GM18520 (cell line): ENCODE measurements around the gene OR52A5.

Experiments used
- ATAC-seq: cut with Tn5 transposase; IDR thresholded peaks from one replicate; pipeline ENCODE4 v1.9.1; 2021; ENCODE audit not compliant: unreplicated experiment

The OR52A5 gene

DNA sequence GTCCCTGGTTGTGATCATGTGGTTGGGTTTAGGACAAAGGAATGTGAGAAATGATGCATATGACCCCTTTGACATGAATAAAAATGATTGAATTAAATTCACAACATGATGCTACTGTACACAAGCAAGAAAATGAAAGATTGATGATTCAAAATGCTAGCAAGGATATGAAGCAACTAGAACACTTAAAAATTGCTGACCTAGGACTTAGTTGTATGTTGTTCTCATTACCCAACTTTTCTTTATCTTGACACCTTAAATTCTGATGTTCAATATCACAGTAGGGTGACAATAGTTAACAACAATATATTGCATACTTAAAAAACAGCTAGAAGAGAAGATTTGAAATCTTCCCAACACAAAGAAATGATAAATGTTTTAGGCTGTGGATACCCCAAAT lies 20.6 kb downstream of the OR52A5 start:
- no peak for ATAC-seq

DNA sequence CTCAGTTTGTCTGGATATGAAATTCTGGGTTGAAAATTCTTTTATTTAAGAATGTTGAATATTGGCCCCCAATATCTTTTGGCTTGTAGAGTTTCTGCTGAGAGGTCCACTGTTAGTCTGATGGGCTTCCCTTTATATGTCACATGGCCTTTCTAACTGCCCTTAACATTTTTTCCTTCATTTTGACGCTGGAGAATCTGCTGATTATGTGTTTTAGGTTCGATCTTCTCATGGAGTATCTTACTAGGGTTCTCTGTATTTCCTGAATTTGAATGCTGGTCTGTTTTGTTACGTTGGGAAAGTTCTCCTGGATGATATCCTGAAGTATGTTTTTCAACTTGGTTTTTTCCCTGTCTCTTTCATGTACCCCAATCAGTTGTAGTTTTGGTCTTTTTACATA lies 22.8 kb downstream of the OR52A5 start:
- ATAC-seq = no peak

DNA sequence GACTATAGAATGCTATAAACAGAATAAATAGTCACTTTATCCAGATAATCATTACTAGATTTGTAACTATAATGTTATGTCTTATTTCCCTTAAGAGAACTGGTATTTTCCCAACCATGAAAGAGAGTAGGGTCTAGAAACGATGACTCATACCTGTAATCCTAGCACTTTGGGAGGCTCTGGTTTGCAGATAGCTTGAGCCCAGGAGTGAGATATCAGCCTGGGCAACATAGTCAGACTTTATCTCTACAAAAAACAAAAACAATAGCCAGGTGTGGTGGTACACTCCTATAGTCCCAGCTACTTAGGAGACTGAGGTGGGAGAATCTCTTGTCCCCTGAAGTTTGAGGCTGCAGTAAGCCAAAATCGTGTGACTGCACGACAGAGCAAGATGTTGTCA lies 30.9 kb downstream of the OR52A5 start:
- ATAC-seq = no peak

DNA sequence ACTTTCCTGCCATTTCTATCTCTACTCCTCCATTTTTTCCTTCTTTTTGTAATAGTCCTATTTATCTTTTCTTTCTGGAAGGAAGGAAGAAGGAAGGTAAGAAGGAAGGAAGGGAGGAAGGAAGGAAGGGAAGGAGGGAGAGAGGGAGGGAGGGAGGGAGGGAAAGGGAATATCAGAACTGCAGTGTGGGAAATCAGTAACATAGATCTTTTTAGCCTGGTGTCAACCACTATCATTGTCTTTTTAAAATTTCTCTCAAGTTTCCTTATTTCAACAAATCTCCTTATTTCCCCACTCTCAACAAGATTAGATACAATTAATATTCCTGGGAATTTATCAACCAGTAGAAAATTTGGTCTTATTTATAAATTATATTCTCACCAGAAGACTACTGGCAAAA lies 35.1 kb downstream of the OR52A5 start:
- no peak for ATAC-seq

DNA sequence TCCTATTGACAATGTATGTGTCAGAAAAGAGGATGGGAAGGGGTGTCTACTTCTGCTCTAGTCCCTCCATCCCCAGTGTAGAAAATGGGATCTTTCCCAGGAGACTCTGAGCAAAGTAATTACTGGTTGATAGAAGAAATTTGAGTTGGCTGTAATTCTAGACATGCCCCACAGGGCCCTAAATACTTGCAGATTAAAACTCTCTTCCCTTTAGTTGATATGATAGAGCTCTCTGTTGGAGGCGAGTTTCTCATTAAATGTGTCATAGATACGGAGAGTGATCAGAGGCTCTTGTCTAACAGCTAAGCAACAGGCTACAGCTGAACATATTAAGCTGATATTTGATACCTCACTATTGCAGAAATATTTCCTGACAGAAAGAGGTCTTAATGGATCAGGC lies 35.9 kb downstream of the OR52A5 start:
- no peak for ATAC-seq

DNA sequence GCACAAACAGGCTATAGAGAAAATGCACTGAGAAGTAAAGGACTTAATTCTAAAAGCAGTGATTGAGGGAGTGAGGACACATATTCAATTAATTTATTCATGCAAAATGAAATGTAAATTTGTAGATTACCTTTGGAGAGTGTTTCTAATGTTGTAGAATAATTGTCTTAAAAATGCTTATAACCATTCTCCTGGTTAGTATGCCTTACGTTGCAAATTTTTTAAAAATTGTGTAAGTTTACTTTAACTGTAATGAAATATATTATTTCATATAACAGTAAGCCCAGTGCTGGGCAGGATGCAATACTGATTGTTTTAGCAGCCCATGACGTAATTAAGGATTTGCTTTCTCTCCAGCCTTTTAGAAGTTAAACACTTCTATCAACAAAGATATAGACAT lies 42.1 kb downstream of the OR52A5 start:
- ATAC-seq = no peak

DNA sequence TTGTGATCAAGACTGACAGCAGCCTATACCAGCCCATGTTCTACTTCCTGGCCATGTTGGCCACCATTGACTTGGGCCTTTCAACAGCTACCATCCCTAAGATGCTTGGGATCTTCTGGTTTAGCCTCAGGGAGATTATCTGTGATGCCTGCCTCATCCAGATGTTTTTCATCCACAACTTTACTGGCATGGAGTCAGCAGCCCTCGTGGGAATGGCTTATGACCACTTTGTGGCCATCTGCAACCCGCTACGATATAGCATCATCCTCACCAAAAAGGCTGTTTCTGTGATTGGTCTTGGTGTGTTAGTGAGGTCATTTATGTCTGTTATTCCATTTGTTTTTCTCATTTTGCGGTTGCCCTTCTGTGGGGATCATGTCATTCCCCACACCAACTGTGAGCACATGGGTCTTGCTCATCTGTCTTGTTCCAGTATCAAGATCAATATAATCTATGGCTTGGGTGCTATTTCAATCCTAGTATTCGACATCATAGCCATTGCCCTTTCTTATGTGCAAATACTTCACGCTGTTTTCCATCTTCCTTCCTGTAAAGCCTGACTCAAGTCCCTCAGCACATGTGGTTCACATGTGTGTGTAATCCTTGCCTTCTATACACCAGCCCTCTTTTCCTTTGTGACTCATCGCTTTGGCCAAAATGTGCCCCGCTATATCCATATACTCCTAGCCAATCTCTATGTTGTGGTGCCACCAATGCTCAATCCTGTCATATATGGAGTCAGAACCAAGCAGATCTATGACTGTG lies 45.2 kb downstream of the OR52A5 start:
- ATAC-seq = no peak

DNA sequence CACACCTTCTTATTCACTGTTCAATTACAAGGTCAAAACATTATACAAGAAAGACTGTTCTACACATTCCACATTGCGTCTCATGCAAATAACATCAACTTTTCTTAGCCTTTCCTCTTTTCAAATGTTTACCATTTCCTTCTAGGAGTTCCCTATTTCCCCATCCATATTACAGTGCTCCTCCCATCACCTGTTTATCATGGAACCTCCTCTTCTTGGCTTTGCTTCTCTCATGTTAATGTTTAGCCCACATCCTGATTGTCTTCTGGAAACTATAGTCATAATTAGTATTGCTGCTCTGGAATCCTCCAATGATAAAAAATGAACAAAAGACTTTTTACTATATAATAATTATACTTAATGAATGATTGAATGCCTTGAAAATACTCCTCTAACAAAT lies 47.5 kb downstream of the OR52A5 start:
- ATAC-seq = no peak

DNA sequence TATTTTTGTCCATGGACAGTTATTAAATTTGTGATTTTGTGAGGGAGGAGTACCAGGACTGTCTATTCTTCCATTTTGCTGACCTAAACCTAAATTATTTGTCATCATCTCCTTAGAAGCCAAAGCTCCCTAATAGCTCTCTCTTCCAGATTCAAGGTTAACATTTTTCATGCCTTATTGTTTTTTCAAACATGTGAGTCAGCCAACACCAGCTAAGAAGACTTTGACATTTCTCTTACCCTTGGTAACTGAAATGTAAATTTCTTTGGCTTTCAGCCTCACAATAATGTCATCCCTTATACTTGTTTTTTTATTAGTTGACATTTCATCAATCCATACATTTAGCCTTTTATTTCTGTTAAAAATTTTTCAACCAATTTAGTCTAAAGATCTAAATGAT lies 49.6 kb downstream of the OR52A5 start:
- ATAC-seq = no peak

DNA sequence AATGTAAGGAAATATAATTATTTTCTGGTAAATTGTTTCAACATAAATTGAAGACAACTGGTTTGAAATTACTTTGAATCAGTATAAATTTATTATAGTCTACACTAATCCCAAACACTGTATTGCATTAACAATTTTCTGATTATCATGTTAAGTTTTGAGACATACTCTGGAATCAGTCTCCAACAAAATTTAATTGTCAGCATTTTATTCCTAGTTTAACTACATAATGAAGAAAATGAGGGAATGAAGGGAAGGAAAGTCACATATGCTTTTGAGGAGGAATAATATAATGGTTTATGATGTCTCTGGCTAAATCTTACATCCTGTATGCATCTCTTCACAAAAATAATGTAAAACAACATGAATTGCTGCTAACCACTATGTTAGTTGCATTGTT lies 54.6 kb downstream of the OR52A5 start:
- no peak for ATAC-seq

DNA sequence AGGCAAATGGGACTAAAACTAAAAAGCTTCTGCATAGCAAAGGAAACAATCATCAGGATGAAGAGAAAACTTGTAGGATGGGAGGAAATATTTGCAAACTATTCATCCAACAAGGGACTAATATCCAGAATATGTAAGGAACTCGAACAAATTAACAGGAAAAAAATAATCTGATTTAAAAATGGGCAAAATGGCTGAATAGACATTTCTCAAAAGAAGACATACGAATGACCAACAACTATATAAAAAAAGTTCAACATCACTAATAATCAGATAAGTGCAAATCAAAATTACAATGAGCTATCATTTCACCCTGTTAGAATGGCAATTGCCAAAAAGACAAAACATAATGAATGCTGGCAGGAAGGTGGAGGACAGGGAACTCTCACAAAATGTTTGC lies 56.8 kb downstream of the OR52A5 start:
- no peak for ATAC-seq
